WTC11 (cell line): ENCODE measurements around the gene LCLAT1. TPM values are rescaled to one million over a fixed set of nuclear protein-coding genes. Genes with fewer than 3 reads are reported as not detected.

ENCODE experiments used
- ATAC-seq: fragments of 200-7000 bp; cut with Tn5 transposase; 2 replicates; pipeline ENCODE4 v1.10.0; 2021; ENCODE audit warnings: mild to moderate bottlenecking, moderate library complexity
- CTCF ChIA-PET: fragments of 300-600 bp; sonication (Branson Sonifier 250); formaldehyde crosslinking; loops from one replicate; lab custom pipeline; 2021; ENCODE audit warnings: antibody characterized with exemption; lab: Charles Lee
- POLR2A ChIA-PET: fragments of 350-600 bp; sonication (Branson Sonifier 250); formaldehyde crosslinking; loops from one replicate; lab custom pipeline; 2021; ENCODE audit warnings: antibody characterized with exemption; lab: Charles Lee
- DNase-seq: peaks from one replicate; pipeline ENCODE4 v3.0.0; 2021; ENCODE audit warnings: low spot score
- H3K27ac Mint-ChIP-seq: 2 replicates; pipeline ENCODE4 v1.8.0; 2021; ENCODE audit warnings: mixed read lengths
- H3K27me3 Mint-ChIP-seq: 2 replicates; pipeline ENCODE4 v1.8.0; 2021; ENCODE audit warnings: low read depth, mild to moderate bottlenecking, moderate library complexity, mixed read lengths
- H3K36me3 Mint-ChIP-seq: 2 replicates; pipeline ENCODE4 v1.8.0; 2021; ENCODE audit warnings: mixed read lengths
- H3K4me1 Mint-ChIP-seq: 2 replicates; pipeline ENCODE4 v1.8.0; 2022; ENCODE audit warnings: mixed read lengths
- H3K4me3 Mint-ChIP-seq: 2 replicates; pipeline ENCODE4 v1.8.0; 2021; ENCODE audit warnings: mild to moderate bottlenecking, moderate library complexity, mixed read lengths
- H3K9me3 Mint-ChIP-seq: 2 replicates; pipeline ENCODE4 v1.8.0; 2021; ENCODE audit warnings: mixed read lengths
- ATF6 ChIP-seq: sonication (generic); formaldehyde crosslinking; IDR thresholded peaks from 2 replicates; pipeline ENCODE4 v1.8.1; 2023; ENCODE audit warnings: mild to moderate bottlenecking, missing genetic modification reagents
- CDX4 ChIP-seq: fragments of 250-450 bp; sonication (Bioruptor Pico); IDR thresholded peaks from 2 replicates; pipeline ENCODE4 v1.9.0; 2021; ENCODE audit warnings: moderate library complexity, mild to moderate bottlenecking, inconsistent platforms, borderline replicate concordance
- E2F5 ChIP-seq: sonication (generic); formaldehyde crosslinking; IDR thresholded peaks from 2 replicates; pipeline ENCODE4 v1.8.1; 2022; ENCODE audit warnings: mild to moderate bottlenecking, moderate library complexity, missing genetic modification reagents
- ESRRA ChIP-seq: sonication (generic); formaldehyde crosslinking; IDR thresholded peaks from 2 replicates; pipeline ENCODE4 v1.8.1; 2022; ENCODE audit warnings: mild to moderate bottlenecking, missing genetic modification reagents, borderline replicate concordance
- FOXK1 ChIP-seq: sonication (generic); formaldehyde crosslinking; IDR thresholded peaks from 2 replicates; pipeline ENCODE4 v1.8.0; 2022; ENCODE audit warnings: mild to moderate bottlenecking, moderate library complexity, missing genetic modification reagents
- OVOL2 ChIP-seq: fragments of 250-450 bp; sonication (Bioruptor Pico); IDR thresholded peaks from 2 replicates; pipeline ENCODE4 v1.9.0; 2021; ENCODE audit warnings: mild to moderate bottlenecking, borderline replicate concordance
- SMAD4 ChIP-seq: sonication (generic); formaldehyde crosslinking; IDR thresholded peaks from 2 replicates; pipeline ENCODE4 v1.8.0; 2022; ENCODE audit warnings: mild to moderate bottlenecking, missing genetic modification reagents
- SOX15 ChIP-seq: fragments of 250-450 bp; sonication (Bioruptor Pico); IDR thresholded peaks from 2 replicates; pipeline ENCODE4 v1.9.0; 2021; ENCODE audit warnings: mild to moderate bottlenecking
- SP1 ChIP-seq: sonication (generic); formaldehyde crosslinking; conservative IDR thresholded peaks from 2 replicates; pipeline ENCODE4 v1.8.1; 2022; ENCODE audit warnings: missing genetic modification reagents
- TP53 ChIP-seq: sonication (generic); formaldehyde crosslinking; IDR thresholded peaks from 2 replicates; pipeline ENCODE4 v1.8.1; 2023; ENCODE audit warnings: mild to moderate bottlenecking, missing genetic modification reagents
- USF2 ChIP-seq: sonication (generic); formaldehyde crosslinking; IDR thresholded peaks from 2 replicates; pipeline ENCODE4 v1.8.1; 2023; ENCODE audit warnings: mild to moderate bottlenecking, missing genetic modification reagents, moderate library complexity
- ZNF219 ChIP-seq: sonication (generic); formaldehyde crosslinking; IDR thresholded peaks from 2 replicates; pipeline ENCODE4 v1.8.0; 2023; ENCODE audit warnings: missing genetic modification reagents, mild to moderate bottlenecking, borderline replicate concordance
- ZNF416 ChIP-seq: fragments of 250-450 bp; sonication (Bioruptor Pico); IDR thresholded peaks from 2 replicates; pipeline ENCODE4 v1.9.0; 2021; ENCODE audit warnings: mild to moderate bottlenecking, inconsistent platforms
- total RNA-seq: library from RNA; stranded (reverse); gene quantifications from 3 replicates; pipeline ENCODE4 v1.2.3, GENCODE V29; 2021
- TF ChIP-seq, protein P1 (sequence below): sonication (generic); formaldehyde crosslinking; IDR thresholded peaks from 2 replicates; pipeline ENCODE4 v1.8.1; 2022; ENCODE audit warnings: missing genetic modification reagents, borderline replicate concordance
- TF ChIP-seq, protein P2 (sequence below): fragments of 250-450 bp; sonication (Bioruptor Pico); IDR thresholded peaks from 2 replicates; pipeline ENCODE4 v2.1.2; 2022; ENCODE audit warnings: mild to moderate bottlenecking, moderate library complexity
- TF ChIP-seq, protein P3 (sequence below): sonication (generic); formaldehyde crosslinking; IDR thresholded peaks from 2 replicates; pipeline ENCODE4 v1.8.1; 2022; ENCODE audit warnings: low read depth, mild to moderate bottlenecking, moderate library complexity, missing genetic modification reagents, borderline replicate concordance
- TF ChIP-seq, protein P4 (sequence below): fragments of 200-600 bp; IDR thresholded peaks from 2 replicates; pipeline ENCODE4 v1.8.0; 2022; ENCODE audit warnings: antibody characterized with exemption

Gene LCLAT1
- total RNA-seq, 1 experiment from 2014 or later = 22.3 TPM

GRCh38 chr2:30484145-30484544 lies 37.1 kb downstream of the LCLAT1 start:
- CTCF ChIA-PET = no interaction called here

DNA sequence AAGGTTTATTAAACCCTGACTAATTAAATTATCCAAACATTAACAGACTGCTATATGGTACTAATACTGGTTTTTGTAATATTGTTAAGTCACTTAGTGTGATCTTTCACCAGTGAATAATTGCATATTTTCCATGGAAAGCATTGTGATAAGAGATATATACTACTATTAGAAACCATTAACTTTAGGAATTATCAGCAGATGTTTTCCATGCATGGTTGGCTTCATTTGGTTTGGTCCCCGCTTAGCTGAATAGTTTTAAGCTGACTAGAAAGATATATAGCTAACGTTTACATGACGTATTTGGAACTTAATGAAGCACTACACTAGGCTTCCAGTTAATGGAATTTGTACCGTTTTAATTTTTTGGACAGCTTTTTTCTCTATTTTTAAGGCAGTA lies 37.9 kb downstream of the LCLAT1 start:
- DNase-seq = no peak
- no peaks in the 10 kb centered on the region for H3K36me3 Mint-ChIP-seq
- CTCF ChIA-PET = no interaction called here

More at GRCh38 chr2:30484145-30484544, 37.1 kb downstream of the LCLAT1 start:
- Mint-ChIP-seq H3K4me1 (peaks cover 19% of the 10 kb centered on the region), H3K36me3 (no peaks in the 10 kb centered on the region; the same call in 1 of the 2 replicates), H3K27ac (no peak overlapping the region), H3K27me3 (no peaks in the 10 kb centered on the region), H3K4me3 (no peak overlapping the region), H3K9me3 (no peaks in the 10 kb centered on the region)
- POLR2A ChIA-PET = no interaction called here
- no peak for ATAC-seq
- TF ChIP-seq USF2 (CRISPR knock-in tag) (no peak), SMAD4 (CRISPR knock-in tag) (no peak), ZNF416 (CRISPR knock-in tag) (no peak), OVOL2 (CRISPR knock-in tag) (no peak), SP1 (no peak)
- TF ChIP-seq, protein P1, sequence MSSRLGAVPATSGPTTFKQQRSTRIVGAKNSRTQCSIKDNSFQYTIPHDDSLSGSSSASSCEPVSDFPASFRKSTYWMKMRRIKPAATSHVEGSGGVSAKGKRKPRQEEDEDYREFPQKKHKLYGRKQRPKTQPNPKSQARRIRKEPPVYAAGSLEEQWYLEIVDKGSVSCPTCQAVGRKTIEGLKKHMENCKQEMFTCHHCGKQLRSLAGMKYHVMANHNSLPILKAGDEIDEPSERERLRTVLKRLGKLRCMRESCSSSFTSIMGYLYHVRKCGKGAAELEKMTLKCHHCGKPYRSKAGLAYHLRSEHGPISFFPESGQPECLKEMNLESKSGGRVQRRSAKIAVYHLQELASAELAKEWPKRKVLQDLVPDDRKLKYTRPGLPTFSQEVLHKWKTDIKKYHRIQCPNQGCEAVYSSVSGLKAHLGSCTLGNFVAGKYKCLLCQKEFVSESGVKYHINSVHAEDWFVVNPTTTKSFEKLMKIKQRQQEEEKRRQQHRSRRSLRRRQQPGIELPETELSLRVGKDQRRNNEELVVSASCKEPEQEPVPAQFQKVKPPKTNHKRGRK (CRISPR knock-in tag) = no peak
- TF ChIP-seq, protein P2, sequence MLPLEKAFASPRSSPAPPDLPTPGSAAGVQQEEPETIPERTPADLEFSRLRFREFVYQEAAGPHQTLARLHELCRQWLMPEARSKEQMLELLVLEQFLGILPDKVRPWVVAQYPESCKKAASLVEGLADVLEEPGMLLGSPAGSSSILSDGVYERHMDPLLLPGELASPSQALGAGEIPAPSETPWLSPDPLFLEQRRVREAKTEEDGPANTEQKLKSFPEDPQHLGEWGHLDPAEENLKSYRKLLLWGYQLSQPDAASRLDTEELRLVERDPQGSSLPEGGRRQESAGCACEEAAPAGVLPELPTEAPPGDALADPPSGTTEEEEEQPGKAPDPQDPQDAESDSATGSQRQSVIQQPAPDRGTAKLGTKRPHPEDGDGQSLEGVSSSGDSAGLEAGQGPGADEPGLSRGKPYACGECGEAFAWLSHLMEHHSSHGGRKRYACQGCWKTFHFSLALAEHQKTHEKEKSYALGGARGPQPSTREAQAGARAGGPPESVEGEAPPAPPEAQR (CRISPR knock-in tag) = no peak
- TF ChIP-seq, protein P3, sequence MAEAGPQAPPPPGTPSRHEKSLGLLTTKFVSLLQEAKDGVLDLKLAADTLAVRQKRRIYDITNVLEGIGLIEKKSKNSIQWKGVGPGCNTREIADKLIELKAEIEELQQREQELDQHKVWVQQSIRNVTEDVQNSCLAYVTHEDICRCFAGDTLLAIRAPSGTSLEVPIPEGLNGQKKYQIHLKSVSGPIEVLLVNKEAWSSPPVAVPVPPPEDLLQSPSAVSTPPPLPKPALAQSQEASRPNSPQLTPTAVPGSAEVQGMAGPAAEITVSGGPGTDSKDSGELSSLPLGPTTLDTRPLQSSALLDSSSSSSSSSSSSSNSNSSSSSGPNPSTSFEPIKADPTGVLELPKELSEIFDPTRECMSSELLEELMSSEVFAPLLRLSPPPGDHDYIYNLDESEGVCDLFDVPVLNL (CRISPR knock-in tag) = no peak
- DNase-seq = no peak

More for the DNA sequence above, 37.9 kb downstream of the LCLAT1 start:
- Mint-ChIP-seq H3K27ac (no peak overlapping the region), H3K27me3 (no peaks in the 10 kb centered on the region), H3K9me3 (no peaks in the 10 kb centered on the region), H3K4me3 (no peak overlapping the region), H3K4me1 (peaks cover 19% of the 10 kb centered on the region)
- TF ChIP-seq ATF6 (CRISPR knock-in tag) = no peak
- no peak for TF ChIP-seq SOX15
- no peak for TF ChIP-seq E2F5 (CRISPR knock-in tag)
- TF ChIP-seq ZNF219 = no peak
- TF ChIP-seq, protein P4, sequence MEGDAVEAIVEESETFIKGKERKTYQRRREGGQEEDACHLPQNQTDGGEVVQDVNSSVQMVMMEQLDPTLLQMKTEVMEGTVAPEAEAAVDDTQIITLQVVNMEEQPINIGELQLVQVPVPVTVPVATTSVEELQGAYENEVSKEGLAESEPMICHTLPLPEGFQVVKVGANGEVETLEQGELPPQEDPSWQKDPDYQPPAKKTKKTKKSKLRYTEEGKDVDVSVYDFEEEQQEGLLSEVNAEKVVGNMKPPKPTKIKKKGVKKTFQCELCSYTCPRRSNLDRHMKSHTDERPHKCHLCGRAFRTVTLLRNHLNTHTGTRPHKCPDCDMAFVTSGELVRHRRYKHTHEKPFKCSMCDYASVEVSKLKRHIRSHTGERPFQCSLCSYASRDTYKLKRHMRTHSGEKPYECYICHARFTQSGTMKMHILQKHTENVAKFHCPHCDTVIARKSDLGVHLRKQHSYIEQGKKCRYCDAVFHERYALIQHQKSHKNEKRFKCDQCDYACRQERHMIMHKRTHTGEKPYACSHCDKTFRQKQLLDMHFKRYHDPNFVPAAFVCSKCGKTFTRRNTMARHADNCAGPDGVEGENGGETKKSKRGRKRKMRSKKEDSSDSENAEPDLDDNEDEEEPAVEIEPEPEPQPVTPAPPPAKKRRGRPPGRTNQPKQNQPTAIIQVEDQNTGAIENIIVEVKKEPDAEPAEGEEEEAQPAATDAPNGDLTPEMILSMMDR = no peak
- TF ChIP-seq ESRRA = no peak
- TF ChIP-seq TP53 (CRISPR knock-in tag) = no peak
- TF ChIP-seq CDX4 (CRISPR knock-in tag) = no peak
- no peak for TF ChIP-seq OVOL2 (CRISPR knock-in tag)
- no peak for TF ChIP-seq FOXK1 (CRISPR knock-in tag)
- no peak for ATAC-seq
- POLR2A ChIA-PET = no interaction called here
